ENCODE measurements around the gene HEXD.

Gene HEXD

DNA sequence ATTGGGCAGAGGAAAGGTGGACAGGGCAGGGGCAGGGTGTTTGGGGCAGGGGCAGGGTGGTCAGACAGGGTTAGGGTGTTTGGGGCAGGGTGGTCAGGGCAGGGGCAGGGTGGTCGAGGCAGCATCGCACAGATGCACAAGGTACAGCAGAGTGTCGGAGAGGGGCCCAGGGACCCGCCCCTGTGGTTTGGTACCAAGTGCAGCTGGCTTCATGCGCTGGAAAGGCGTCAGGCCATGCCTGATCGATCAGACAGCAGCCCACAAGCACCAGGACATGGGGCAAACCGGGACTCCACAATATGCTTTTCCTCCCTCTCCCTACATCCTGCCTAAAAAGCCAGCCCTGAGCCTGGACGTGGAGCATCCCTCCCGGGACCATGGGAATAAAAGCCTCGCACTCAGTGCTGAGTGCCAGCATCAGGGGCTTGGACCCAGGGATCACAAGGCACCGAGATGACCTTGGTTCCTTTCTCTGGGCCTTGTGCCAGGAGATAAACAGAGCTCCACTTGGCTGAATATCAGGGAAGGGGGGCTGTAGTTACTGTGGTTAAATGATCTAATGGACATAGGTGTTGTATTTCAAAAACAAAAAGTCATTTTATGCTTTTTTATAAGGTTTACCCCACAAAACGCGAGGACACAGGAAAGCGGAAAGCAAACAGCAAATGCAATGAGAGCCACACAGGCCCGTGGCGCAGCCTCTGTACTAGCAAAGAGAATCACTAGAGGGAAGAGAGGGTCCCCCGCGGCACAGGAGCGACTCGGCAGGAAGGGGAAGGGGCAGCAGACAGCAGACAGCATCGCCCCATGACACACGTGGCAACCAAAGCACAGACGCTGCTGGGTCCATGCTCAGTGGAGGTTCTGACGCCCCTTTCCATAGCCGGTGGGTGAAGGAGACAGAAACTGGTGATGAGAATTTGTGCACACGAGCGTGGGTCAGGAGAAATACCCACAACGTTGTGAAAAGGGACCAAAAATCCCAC lies 5.3 kb upstream of the HEXD start:
- H3K4me3 ChIP-seq (ENCODE audit: low read depth, low read length): no peak overlapping the region
- DNase-seq (ENCODE audit: low read depth): no peak
- TF ChIP-seq, protein P1, sequence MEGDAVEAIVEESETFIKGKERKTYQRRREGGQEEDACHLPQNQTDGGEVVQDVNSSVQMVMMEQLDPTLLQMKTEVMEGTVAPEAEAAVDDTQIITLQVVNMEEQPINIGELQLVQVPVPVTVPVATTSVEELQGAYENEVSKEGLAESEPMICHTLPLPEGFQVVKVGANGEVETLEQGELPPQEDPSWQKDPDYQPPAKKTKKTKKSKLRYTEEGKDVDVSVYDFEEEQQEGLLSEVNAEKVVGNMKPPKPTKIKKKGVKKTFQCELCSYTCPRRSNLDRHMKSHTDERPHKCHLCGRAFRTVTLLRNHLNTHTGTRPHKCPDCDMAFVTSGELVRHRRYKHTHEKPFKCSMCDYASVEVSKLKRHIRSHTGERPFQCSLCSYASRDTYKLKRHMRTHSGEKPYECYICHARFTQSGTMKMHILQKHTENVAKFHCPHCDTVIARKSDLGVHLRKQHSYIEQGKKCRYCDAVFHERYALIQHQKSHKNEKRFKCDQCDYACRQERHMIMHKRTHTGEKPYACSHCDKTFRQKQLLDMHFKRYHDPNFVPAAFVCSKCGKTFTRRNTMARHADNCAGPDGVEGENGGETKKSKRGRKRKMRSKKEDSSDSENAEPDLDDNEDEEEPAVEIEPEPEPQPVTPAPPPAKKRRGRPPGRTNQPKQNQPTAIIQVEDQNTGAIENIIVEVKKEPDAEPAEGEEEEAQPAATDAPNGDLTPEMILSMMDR (IDR thresholded peaks at IDR 0.05; ENCODE audit: insufficient read depth, low read depth, low read length, missing control alignments): no peak

DNA sequence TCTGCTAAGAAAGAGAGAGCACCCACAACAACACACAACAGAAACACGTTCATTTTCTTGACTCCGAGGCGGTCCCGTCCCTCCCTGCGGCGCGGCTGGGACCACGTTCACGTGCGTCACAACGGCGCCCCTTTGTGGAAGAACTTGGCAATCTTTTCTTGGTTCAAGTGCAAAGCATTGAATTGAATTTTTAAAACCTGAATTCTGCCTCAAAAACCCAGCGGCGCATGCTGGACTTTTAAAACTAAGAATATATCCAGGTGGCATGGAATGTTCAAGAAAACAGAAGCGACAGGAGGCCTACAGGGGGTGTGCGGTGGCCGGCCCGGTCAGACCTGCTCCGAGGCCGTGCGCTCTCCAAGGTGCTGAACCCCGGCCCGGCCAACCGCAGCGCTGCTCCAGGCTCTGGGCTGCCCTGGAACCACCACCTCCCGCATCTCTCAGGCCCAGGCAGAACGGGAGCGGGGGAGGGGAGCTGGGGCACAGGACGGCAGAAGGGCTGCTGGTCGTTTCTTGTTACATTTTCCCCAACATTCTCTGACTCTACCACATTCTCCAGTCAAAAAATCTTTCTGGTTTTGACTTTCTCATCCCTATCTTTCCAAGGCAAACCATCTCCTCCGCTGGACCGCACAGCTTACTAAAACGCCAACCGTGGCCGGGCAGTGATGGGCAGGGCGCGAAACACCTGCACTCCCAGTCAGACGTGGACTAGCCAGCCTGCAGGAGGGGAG lies 3.4 kb upstream of the HEXD start:
- peak; percentile 61 for DNase-seq (ENCODE audit: low read depth)
- TF ChIP-seq, protein P1 (IDR thresholded peaks at IDR 0.05; ENCODE audit: insufficient read depth, low read depth, low read length, missing control alignments): peak; percentile 35

DNA sequence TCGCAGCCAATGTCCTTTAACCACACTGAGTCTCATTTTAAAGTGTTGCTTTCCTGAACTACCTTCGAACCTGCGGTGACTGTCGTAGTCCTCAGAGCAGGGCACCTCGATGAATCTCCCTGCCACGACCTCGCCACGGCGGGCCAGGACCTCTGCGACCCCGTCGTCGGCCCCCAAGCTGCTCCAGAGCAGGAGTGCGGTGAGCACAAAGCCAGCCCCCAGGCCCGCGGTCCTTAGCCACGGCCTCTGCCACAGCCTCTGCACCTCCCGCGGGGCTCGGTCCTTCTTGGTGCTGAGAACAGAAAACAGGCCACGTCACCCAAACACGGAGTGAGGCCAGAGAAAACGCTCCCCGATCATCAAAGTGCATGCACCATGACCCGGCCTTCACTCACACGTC lies 2.8 kb upstream of the HEXD start:
- H3K4me3 ChIP-seq (ENCODE audit: low read depth, low read length): no peak overlapping the region
- TF ChIP-seq, protein P1 (IDR thresholded peaks at IDR 0.05; ENCODE audit: insufficient read depth, low read depth, low read length, missing control alignments): no peak
- no peak for DNase-seq (ENCODE audit: low read depth)

More for the DNA sequence above, 3.4 kb upstream of the HEXD start:
- H3K4me3 ChIP-seq (ENCODE audit: low read depth, low read length): no peak overlapping the region

DNA sequence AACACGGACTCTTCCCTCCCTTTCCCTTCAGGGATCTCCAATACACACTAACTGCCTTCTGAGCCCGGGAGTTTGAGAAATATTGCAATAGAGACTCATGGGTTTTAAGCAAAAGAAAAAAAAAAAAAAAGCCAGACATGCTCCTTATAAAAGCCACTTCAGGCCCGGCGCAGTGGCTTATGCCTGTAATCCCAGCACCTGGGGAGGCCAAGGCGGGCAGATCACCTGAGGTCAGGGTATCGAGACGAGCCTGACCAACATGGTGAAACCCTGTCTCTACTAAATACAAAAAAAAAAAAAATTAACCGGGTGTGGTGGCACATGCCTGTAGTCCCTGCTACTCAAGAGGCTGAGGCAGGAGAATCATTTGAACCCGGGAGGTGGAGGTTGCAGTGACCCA lies 2.4 kb upstream of the HEXD start:
- TF ChIP-seq, protein P1 (IDR thresholded peaks at IDR 0.05; ENCODE audit: insufficient read depth, low read depth, low read length, missing control alignments): no peak
- no peak overlapping the region for H3K4me3 ChIP-seq (ENCODE audit: low read depth, low read length)
- no peak for DNase-seq (ENCODE audit: low read depth)

DNA sequence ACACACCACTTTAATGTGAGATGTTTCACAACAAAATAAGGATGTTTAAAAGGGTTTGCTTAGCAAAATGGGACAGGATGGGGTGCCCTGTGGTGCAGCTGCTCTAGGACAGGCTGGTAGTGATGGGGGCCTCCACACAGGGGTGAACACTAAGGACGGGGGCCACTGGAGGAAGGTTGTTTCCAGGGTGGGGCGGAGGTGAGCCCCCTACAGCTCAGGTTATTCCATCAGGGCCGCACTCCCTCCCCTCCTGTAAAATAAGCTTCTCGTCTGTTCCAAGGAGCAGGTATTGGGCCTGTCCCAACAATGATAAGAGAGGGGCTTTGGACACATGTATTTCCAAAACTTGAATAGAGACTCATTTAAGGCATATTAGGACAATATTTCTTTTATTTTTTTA lies 1.9 kb upstream of the HEXD start:
- DNase-seq (ENCODE audit: low read depth): no peak
- TF ChIP-seq, protein P1 (IDR thresholded peaks at IDR 0.05; ENCODE audit: insufficient read depth, low read depth, low read length, missing control alignments): no peak
- H3K4me3 ChIP-seq (ENCODE audit: low read depth, low read length): no peak overlapping the region

DNA sequence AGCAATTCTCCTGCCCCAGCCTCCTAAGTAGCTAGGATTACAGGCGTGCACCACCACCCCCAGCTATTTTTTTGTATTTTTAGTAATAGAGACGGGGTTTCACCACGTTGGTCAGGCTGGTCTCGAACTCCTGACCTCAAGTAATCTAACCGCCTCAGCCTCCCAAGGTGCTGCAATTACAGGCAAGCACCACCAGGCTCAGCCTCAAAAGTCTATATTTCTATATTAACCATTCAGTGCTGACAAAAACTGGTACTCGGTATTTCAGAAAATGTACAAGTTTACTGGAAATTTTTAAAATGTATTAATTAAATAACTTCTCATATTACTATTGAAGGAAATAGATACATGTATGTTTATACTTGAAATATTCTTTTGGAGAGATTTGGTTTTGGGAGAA lies 1.4 kb upstream of the HEXD start:
- TF ChIP-seq, protein P1 (IDR thresholded peaks at IDR 0.05; ENCODE audit: insufficient read depth, low read depth, low read length, missing control alignments): peak; percentile 4
- DNase-seq (ENCODE audit: low read depth): no peak

More for the DNA sequence above, 1.4 kb upstream of the HEXD start:
- H3K4me3 ChIP-seq (ENCODE audit: low read depth, low read length): no peak overlapping the region

Data from GM12865 (cell line).